Left ventricle myocardium inferior (tissue), 1 donor: Measurements from ENCODE around the gene KBTBD7. TPM values are rescaled to one million over a fixed set of nuclear protein-coding genes. Genes with fewer than 3 reads are reported as not detected.

Experiments
- DNase-seq: peaks from one replicate; pipeline ENCODE4 v3.0.0-alpha.2; 2020
- H3K27ac ChIP-seq: fragments of 200-600 bp; replicated peaks from 2 replicates; pipeline ENCODE4 v1.8.0; 2021
- H3K27me3 ChIP-seq: fragments of 200-600 bp; 2 replicates; pipeline ENCODE4 v1.8.0; 2021; ENCODE audit warnings: low read depth
- H3K36me3 ChIP-seq: fragments of 200-600 bp; 2 replicates; pipeline ENCODE4 v1.8.0; 2021
- H3K4me1 ChIP-seq: fragments of 200-600 bp; 2 replicates; pipeline ENCODE4 v1.8.0; 2021
- H3K4me3 ChIP-seq: fragments of 200-600 bp; 2 replicates; pipeline ENCODE4 v1.8.0; 2021; ENCODE audit warnings: mild to moderate bottlenecking, moderate library complexity
- H3K9me3 ChIP-seq: fragments of 200-600 bp; replicated peaks from 2 replicates; pipeline ENCODE4 v1.8.0; 2021
- CTCF ChIP-seq: fragments of 200-600 bp; IDR thresholded peaks from 2 replicates; pipeline ENCODE4 v1.8.0; 2021; ENCODE audit warnings: antibody characterized with exemption, mild to moderate bottlenecking, borderline replicate concordance
- intact Hi-C: fragments of 100-400 bp; cut with micrococcal nuclease; formaldehyde crosslinking; loops from one replicate; pipeline ENCODE4 v1.11.0; 2022
- total RNA-seq: library from RNA; stranded (reverse); fragmentation: NEBNext Ultra II Directional; extraction: Animal tissue kit (Norgen Biotek cat#: 25700); gene quantifications from one replicate; pipeline ENCODE4 v1.2.1, GENCODE V29; 2021
- donor health status: DM: no; HTN: yes; CAD: no; lungs with severe emphysema.

The KBTBD7 gene
- total RNA-seq, 1 donor from 2014 or later, result 5.2 TPM

GRCh38 chr13:41159174-41159573 is 35.2 kb downstream of the KBTBD7 start:
- intact Hi-C loops, result no loop called here
- Histone ChIP-seq H3K27me3 (no peaks in the 10 kb centered on the region), H3K27ac (no peak overlapping the region), H3K4me1 (no peaks in the 10 kb centered on the region), H3K36me3 (peaks cover 16% of the 10 kb centered on the region), H3K4me3 (no peak overlapping the region), H3K9me3 (no peaks in the 10 kb centered on the region)
- DNase-seq, result no peak
- TF ChIP-seq CTCF, result no peak

- TF ChIP-seq CTCF, result no peak
- intact Hi-C loops, result no loop called here
- no peak overlapping the region for H3K4me3 ChIP-seq
- H3K4me1 ChIP-seq, result no peaks in the 10 kb centered on the region
- DNase-seq, result no peak
- H3K9me3 ChIP-seq, result peaks cover 8% of the 10 kb centered on the region
- H3K36me3 ChIP-seq, result no peaks in the 10 kb centered on the region
- no peaks in the 10 kb centered on the region for H3K27me3 ChIP-seq
- H3K27ac ChIP-seq, result no peak overlapping the region
These were observed 37.2 kb downstream of the KBTBD7 start for GRCh38 chr13:41157048-41157717.

GRCh38 chr13:41156620-41157019 is 37.7 kb downstream of the KBTBD7 start:
- no peak overlapping the region for H3K4me3 ChIP-seq
- H3K9me3 ChIP-seq, result peaks cover 14% of the 10 kb centered on the region
- H3K36me3 ChIP-seq, result no peaks in the 10 kb centered on the region
- intact Hi-C loops, result no loop called here
- H3K27ac ChIP-seq, result no peak overlapping the region
- no peak for DNase-seq
- TF ChIP-seq CTCF, result no peak
- H3K27me3 ChIP-seq, result no peaks in the 10 kb centered on the region
- no peaks in the 10 kb centered on the region for H3K4me1 ChIP-seq

GRCh38 chr13:41154042-41154441 is 40.3 kb downstream of the KBTBD7 start:
- no peak for DNase-seq
- peaks cover 21% of the 10 kb centered on the region for H3K36me3 ChIP-seq
- H3K4me1 ChIP-seq, result no peaks in the 10 kb centered on the region
- H3K9me3 ChIP-seq, result peaks cover 39% of the 10 kb centered on the region
- H3K27ac ChIP-seq, result no peak overlapping the region
- TF ChIP-seq CTCF, result no peak
- H3K4me3 ChIP-seq, result no peak overlapping the region
- H3K27me3 ChIP-seq, result no peaks in the 10 kb centered on the region
- intact Hi-C loops, result no loop called here

- no peak overlapping the region for H3K27ac ChIP-seq
- no peak overlapping the region for H3K4me3 ChIP-seq
- intact Hi-C loops, result no loop called here
- no peak for DNase-seq
- H3K4me1 ChIP-seq, result no peaks in the 10 kb centered on the region
- no peak for TF ChIP-seq CTCF
- no peaks in the 10 kb centered on the region for H3K27me3 ChIP-seq
- peaks cover 42% of the 10 kb centered on the region for H3K36me3 ChIP-seq
- peaks cover 58% of the 10 kb centered on the region for H3K9me3 ChIP-seq
These were observed 42.4 kb downstream of the KBTBD7 start for GRCh38 chr13:41152005-41152404.
